GM18498 (cell line): ENCODE measurements around the gene KCNMB2.
"Not testable (repeated sequence)": the region's sequence is repeated elsewhere in the genome, so short reads cannot be mapped to it uniquely, and the experiment has no call there.

Source experiments
- ATAC-seq: cut with Tn5 transposase; IDR thresholded peaks from one replicate; pipeline ENCODE4 v1.9.1; 2021; ENCODE audit warnings: mild to moderate bottlenecking, moderate library complexity; ENCODE audit not compliant: unreplicated experiment

The KCNMB2 gene

GRCh38 chr3:178849199-178849910 lies 313.1 kb downstream of the KCNMB2 start:
- ATAC-seq = no peak

GRCh38 chr3:178850450-178851190 lies 314.4 kb downstream of the KCNMB2 start:
- ATAC-seq = no peak

GRCh38 chr3:178851564-178851963 lies 315.3 kb downstream of the KCNMB2 start:
- no peak for ATAC-seq

- ATAC-seq = no peak
Observed at GRCh38 chr3:178856804-178857203, 320.6 kb downstream of the KCNMB2 start.

- ATAC-seq = no peak
Observed at GRCh38 chr3:178859386-178859785, 323.1 kb downstream of the KCNMB2 start.

GRCh38 chr3:178859900-178860436 lies 323.7 kb downstream of the KCNMB2 start:
- ATAC-seq = not testable (repeated sequence)

- no peak for ATAC-seq
Observed at GRCh38 chr3:178868681-178869080, 332.4 kb downstream of the KCNMB2 start.

GRCh38 chr3:178870085-178870484 lies 333.8 kb downstream of the KCNMB2 start:
- ATAC-seq = no peak

- ATAC-seq = no peak
Observed at GRCh38 chr3:178875157-178875556, 338.9 kb downstream of the KCNMB2 start.

GRCh38 chr3:178875836-178876235 lies 339.6 kb downstream of the KCNMB2 start:
- ATAC-seq = no peak

GRCh38 chr3:178880274-178880673 lies 344.0 kb downstream of the KCNMB2 start:
- no peak for ATAC-seq
